Lower leg skin (tissue), 3 donors: ENCODE measurements around the gene PRR29.

Source experiments
- POLR2A ChIP-seq, 2 donors: fragments of 450-650 bp; IDR thresholded peaks; one replicate each; pipeline ENCODE4 v1.6.1; 2016 to 2017; ENCODE audit warnings: antibody characterized with exemption in 2 of 2, mild to moderate bottlenecking in 1 of 2, moderate library complexity in 1 of 2
- TF ChIP-seq, protein P1 (sequence below), 3 donors: fragments of 450-650 bp; IDR thresholded peaks; one replicate each; pipeline ENCODE4 v1.5.1; 2016; ENCODE audit warnings: antibody characterized with exemption in 3 of 3, mild to moderate bottlenecking in 3 of 3, moderate library complexity in 2 of 3

DNA sequence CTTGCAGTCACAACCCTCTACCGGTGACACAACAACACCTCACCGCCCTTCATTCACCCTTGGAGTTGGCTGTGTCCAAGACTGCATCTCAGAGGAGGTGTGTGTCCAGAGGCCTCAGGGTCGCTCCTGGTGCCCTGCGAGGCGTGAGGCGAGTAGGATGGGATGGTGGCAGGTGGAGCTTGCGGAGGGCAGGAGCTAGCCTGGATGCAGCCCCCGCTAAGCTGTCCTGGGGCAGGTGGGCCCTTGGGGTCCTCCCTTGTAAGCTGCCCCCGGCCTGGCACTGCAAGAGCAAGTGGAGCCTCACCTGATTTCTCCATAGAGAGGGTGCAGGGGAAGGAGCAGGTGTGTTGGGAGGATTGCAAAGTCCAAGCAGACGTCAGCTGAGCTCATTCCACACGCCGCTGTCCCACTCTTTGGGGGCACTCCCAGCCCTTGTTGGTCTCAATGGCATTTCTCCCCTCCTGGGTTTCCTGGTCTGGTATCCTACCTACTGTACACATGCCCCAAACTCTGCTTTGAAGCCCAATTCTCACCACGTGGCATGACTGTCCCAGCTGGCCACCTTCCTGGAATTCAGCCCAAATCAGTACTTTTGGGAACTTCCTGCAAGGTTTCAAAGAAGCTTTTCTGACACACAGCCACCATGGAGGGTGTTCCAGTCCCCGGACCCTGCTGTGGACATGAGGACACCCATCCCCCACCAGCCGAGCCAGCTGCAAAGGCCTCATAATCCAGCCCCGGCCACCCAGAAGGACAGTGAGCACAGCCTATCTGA, 40.4 kb downstream of the PRR29 start:
- TF ChIP-seq, protein P1, sequence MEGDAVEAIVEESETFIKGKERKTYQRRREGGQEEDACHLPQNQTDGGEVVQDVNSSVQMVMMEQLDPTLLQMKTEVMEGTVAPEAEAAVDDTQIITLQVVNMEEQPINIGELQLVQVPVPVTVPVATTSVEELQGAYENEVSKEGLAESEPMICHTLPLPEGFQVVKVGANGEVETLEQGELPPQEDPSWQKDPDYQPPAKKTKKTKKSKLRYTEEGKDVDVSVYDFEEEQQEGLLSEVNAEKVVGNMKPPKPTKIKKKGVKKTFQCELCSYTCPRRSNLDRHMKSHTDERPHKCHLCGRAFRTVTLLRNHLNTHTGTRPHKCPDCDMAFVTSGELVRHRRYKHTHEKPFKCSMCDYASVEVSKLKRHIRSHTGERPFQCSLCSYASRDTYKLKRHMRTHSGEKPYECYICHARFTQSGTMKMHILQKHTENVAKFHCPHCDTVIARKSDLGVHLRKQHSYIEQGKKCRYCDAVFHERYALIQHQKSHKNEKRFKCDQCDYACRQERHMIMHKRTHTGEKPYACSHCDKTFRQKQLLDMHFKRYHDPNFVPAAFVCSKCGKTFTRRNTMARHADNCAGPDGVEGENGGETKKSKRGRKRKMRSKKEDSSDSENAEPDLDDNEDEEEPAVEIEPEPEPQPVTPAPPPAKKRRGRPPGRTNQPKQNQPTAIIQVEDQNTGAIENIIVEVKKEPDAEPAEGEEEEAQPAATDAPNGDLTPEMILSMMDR (IDR thresholded peaks at IDR 0.05): no peak
- no peak for TF ChIP-seq POLR2A (IDR thresholded peaks at IDR 0.05)
